Heart left ventricle (tissue), 16 donors: ENCODE results near the gene PRIMPOL. TPM values are rescaled to one million over a fixed set of nuclear protein-coding genes. Genes with fewer than 3 reads are reported as not detected.

Experiments
- ATAC-seq, 4 donors: fragments of 200-7000 bp; cut with Tn5 transposase; one replicate each; pipeline ENCODE4 v1.9.1; 2020 to 2022; ENCODE audit warnings: moderate library complexity in 4 of 4, mild to moderate bottlenecking in 3 of 4, moderate number of reproducible peaks in 1 of 4
- DNase-seq, 5 donors: peaks; one replicate each; pipeline ENCODE4 v3.0.0-alpha.2; 2020
- H3K27ac ChIP-seq, 12 donors: fragments of 200-600 bp; sonication (generic) in 4 of 12; one replicate each; pipeline versions ENCODE4 v1.5.0 to v1.8.0; 2016 to 2022; ENCODE audit warnings: mild to moderate bottlenecking in 2 of 12
- H3K27me3 ChIP-seq, 9 donors: fragments of 200-600 bp; sonication (generic) in 2 of 9; one replicate each; pipeline versions ENCODE4 v1.5.1 to v1.8.0; 2016 to 2022; ENCODE audit warnings: mild to moderate bottlenecking in 3 of 9
- H3K36me3 ChIP-seq, 9 donors: fragments of 200-600 bp; sonication (generic) in 2 of 9; one replicate each; pipeline versions ENCODE4 v1.5.0 to v1.8.0; 2018 to 2022; ENCODE audit warnings: mild to moderate bottlenecking in 2 of 9
- H3K4me1 ChIP-seq, 12 donors: fragments of 200-600 bp; sonication (generic) in 4 of 12; one replicate each; pipeline versions ENCODE4 v1.5.0 to v1.8.0; 2016 to 2022; ENCODE audit warnings: mild to moderate bottlenecking in 3 of 12
- H3K4me3 ChIP-seq, 12 donors: fragments of 200-600 bp; sonication (generic) in 4 of 12; one replicate each; pipeline versions ENCODE4 v1.5.0 to v1.8.0; 2017 to 2022; ENCODE audit warnings: mild to moderate bottlenecking in 9 of 12, moderate library complexity in 4 of 12
- H3K9me3 ChIP-seq, 12 donors: fragments of 200-600 bp; sonication (generic) in 4 of 12; one replicate each; pipeline versions ENCODE4 v1.5.0 to v1.8.0; 2016 to 2022; ENCODE audit warnings: mild to moderate bottlenecking in 1 of 12
- POLR2A ChIP-seq, 2 donors: fragments of 450-650 bp; IDR thresholded peaks; one replicate each; pipeline ENCODE4 v1.6.1; 2017; ENCODE audit warnings: antibody characterized with exemption in 2 of 2, mild to moderate bottlenecking in 2 of 2, moderate library complexity in 2 of 2
- WGBS, 4 donors: extraction: QIAGEN DNeasy Blood & Tissue Kit in 2 of 4; methylation state at CpG; one replicate each; pipeline versions ENCODE4 v1.1.5 to v1.1.7; 2013 to 2018; 5-methylcytosine and 5-hydroxymethylcytosine counted together
- intact Hi-C, 10 donors: fragments of 100-400 bp; cut with DNase I; formaldehyde crosslinking; loops; one replicate each; pipeline versions ENCODE4 v1.11.1 to v1.14.2; 2022
- polyA plus RNA-seq, 2 donors: library from polyadenylated mRNA; stranded (reverse); fragments of 200-250 nt; gene quantifications; one replicate each; pipeline ENCODE4 v1.2.3, GENCODE V29; 2013
- total RNA-seq, 9 donors: library from RNA; depleted of rRNA in 2 of 9; stranded (reverse); fragments of >200 nt in 2 of 9; fragmentation: NEBNext Ultra II Directional in 3 of 9; extraction: Animal tissue kit (Norgen Biotek cat#: 25700) in 3 of 9; gene quantifications; one replicate each; pipeline versions ENCODE4 v1.1.0 to v1.2.4, GENCODE V29; 2016 to 2023
- TF ChIP-seq, protein P1 (sequence below), 12 donors: fragments of 200-600 bp; sonication (generic) in 4 of 12; IDR thresholded peaks; one replicate each; pipeline versions ENCODE4 v1.5.0 to v1.8.0; 2018 to 2022; ENCODE audit warnings: antibody characterized with exemption in 12 of 12, mild to moderate bottlenecking in 5 of 12
- donor health status: ischemic (EF 13 %, LVEDD 7.1; RV severe dilation, severe dysfunction).
- donor health status: healthy with polysubstance abuse.
- donor health status: DM: no; HTN: yes; CAD: no.
- donor health status: DM: no; HTN: no; CAD: no.
- donor health status: ischemic (EF 25% LVEDD 6.9; RV normal size, moderate dysfunction).
- donor health status: ischemic (EF 25% LVEDD 5.7; RV mildly dilated, moderate dysfunction).
- donor health status: healthy.
- donor health status: DM: yes; HTN: yes; CAD: no.
- donor health status: ischemic (EF 35%, LVEDD 5.7; RV mildly dilated, moderate dysfunction).
- donor health status: nonischemic (EF 11% LVEDD 7.7; RV severe dilation, severe dysfunction).
- donor health status: DM: yes; HTN: yes; CAD: no.
- donor health status: PGD.
- donor health status: ischemic (EF 29% LVEDD 5.4; RV normal size, mild dysfunction).
- donor health status: nonischemic (EF 23%, LVEDD 6.1; RV moderate dilation, normal function).

PRIMPOL gene
- total and polyA plus RNA-seq, 11 donors: 5.2 to 24.8 (median 10.6) TPM

DNA sequence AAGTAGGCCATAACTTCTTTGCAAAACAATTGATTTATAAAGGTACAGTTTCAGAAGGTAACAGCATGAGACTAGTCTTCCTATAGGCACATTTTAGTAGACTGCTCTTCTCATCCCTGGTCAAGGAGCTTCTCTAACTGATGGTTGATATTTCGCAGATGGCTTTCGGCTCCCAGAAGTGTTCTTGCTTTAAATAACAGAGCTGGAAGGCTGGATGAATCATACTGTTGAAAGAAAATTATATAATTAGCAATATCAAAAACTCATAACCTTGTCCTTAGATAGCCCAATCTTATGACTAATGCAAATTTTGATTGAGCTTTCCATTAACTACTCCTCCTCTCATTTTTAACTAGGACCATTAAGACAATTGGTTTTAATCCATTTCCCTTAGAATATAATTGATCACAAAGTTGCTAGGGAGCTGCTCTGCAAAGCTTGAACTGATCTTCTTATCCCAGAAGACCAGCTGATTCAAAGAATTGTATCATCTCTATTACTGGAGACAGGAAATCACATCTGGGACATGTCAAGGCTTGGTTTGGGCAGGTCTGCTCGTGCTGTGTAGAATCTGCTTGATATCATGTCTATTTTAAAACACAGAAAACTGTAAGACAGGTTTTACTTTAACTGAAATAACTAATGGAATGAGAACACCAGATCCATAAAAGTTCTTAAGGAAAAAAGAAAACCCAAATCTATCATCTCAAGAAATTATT lies 45.8 kb downstream of the PRIMPOL start:
- 37 to 46% (median 42%) methylated on average over 3 of the region's 3 CpGs for WGBS, 4 donors
- Histone ChIP-seq H3K4me1 (peaks cover 0 to 19% (median 4%) of the 10 kb centered on the region in 12 donors), H3K9me3 (no peaks in the 10 kb centered on the region), H3K4me3 (no peak overlapping the region), H3K27ac (peak overlapping the region in 9 of 12 donors; percentile 16 to 66 (median 49)), H3K27me3 (no peaks in the 10 kb centered on the region), H3K36me3 (peaks cover 0 to 46% (median 28%) of the 10 kb centered on the region in 9 donors)
- ATAC-seq (peak; percentile 66 to 91 (median 82)), DNase-seq (no peak)
- no peak for TF ChIP-seq POLR2A (IDR thresholded peaks at IDR 0.05)
- TF ChIP-seq, protein P1, sequence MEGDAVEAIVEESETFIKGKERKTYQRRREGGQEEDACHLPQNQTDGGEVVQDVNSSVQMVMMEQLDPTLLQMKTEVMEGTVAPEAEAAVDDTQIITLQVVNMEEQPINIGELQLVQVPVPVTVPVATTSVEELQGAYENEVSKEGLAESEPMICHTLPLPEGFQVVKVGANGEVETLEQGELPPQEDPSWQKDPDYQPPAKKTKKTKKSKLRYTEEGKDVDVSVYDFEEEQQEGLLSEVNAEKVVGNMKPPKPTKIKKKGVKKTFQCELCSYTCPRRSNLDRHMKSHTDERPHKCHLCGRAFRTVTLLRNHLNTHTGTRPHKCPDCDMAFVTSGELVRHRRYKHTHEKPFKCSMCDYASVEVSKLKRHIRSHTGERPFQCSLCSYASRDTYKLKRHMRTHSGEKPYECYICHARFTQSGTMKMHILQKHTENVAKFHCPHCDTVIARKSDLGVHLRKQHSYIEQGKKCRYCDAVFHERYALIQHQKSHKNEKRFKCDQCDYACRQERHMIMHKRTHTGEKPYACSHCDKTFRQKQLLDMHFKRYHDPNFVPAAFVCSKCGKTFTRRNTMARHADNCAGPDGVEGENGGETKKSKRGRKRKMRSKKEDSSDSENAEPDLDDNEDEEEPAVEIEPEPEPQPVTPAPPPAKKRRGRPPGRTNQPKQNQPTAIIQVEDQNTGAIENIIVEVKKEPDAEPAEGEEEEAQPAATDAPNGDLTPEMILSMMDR (IDR thresholded peaks at IDR 0.05): no peak
- intact Hi-C loops: no loop called here

DNA sequence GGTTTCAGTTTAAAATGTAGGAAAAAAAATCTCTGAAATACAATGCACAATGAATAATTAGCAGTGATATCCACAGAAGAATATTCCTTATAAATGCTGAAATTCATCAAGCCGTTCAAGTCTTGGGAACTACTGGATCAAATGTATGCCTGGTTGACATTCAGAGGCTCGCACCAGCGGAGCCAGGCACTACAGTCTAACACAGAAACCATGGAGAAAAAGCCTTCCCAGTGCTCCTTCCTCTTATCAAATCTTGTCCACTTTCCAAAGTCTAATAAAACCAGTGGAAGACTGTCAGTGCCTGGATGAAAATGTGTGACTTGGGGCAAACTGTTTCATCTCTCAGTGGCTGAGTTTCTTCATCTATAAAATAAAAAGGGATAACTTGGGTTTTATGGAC lies 48.4 kb downstream of the PRIMPOL start:
- Histone ChIP-seq H3K4me1 (peaks cover 0 to 19% (median 4%) of the 10 kb centered on the region in 12 donors), H3K27me3 (no peaks in the 10 kb centered on the region), H3K4me3 (peak overlapping the region in 2 of 12 donors; percentile 23 to 24), H3K9me3 (no peaks in the 10 kb centered on the region), H3K36me3 (peaks cover 0 to 31% (median 18%) of the 10 kb centered on the region in 9 donors), H3K27ac (no peak overlapping the region)
- DNase-seq: no peak
- intact Hi-C loops: no loop called here
- 82 to 86% (median 83%) methylated on average over 3 of the region's 3 CpGs for WGBS, 4 donors
- TF ChIP-seq POLR2A (IDR thresholded peaks at IDR 0.05): no peak
- TF ChIP-seq, protein P1 (IDR thresholded peaks at IDR 0.05): no peak
- no peak for ATAC-seq

DNA sequence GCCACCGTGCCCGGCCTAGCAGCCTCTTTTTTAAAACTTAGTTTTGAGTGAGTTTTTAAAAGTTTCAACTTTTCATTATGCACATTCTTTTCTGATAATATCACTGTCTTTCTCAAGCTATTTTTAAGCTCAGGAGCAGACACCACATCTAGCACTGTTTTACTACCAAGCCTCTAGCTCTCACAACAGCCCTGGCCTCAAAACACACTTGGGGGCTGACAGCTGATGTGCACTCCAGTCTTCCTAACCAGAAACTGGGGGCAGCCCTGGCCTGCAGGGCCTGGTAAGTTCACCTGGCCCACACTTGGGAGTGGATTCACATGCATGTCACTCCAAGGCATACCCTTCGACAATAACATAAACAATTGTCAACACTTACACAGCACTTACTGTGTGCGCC lies 50.4 kb downstream of the PRIMPOL start:
- no peak for DNase-seq
- no peaks in the 10 kb centered on the region for H3K9me3 ChIP-seq
- no peaks in the 10 kb centered on the region for H3K27me3 ChIP-seq
- no peak for ATAC-seq
- H3K4me3 ChIP-seq: no peak overlapping the region
- WGBS, 4 donors: 88 to 93% (median 89%) methylated on average over 4 of the region's 4 CpGs
- intact Hi-C loops: no loop called here
- H3K4me1 ChIP-seq: peaks cover 0 to 11% (median 1%) of the 10 kb centered on the region in 12 donors
- no peak for TF ChIP-seq POLR2A (IDR thresholded peaks at IDR 0.05)
- TF ChIP-seq, protein P1 (IDR thresholded peaks at IDR 0.05): no peak
- H3K36me3 ChIP-seq: peaks cover 0 to 11% (median 0%) of the 10 kb centered on the region in 9 donors
- peak overlapping the region in 1 of 12 donors; percentile 5 for H3K27ac ChIP-seq

DNA sequence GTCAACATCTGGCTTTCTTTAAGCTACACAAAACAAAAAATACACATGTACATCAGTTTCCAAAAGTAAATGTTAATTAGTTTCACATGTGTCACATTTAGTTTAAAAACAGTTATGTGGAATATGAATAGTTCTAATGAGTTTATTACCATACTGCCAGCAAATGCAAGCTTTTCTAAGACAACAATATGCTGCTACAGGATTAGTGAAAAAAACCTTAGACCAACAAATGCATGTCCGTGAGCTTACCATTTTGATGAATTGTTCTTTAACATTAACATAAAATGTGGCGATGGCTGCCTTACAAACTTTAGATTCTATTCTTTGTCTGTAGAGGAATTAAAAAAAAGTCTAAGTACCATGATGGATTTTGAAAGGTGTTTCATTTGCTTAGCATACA lies 52.6 kb downstream of the PRIMPOL start:
- WGBS, 4 donors: 95 to 97% (median 97%) methylated on average over 2 of the region's 2 CpGs
- no peak for ATAC-seq
- no peak for TF ChIP-seq POLR2A (IDR thresholded peaks at IDR 0.05)

More for the DNA sequence above, 52.6 kb downstream of the PRIMPOL start:
- no peaks in the 10 kb centered on the region for H3K27me3 ChIP-seq
- H3K36me3 ChIP-seq: no peaks in the 10 kb centered on the region
- no peaks in the 10 kb centered on the region for H3K9me3 ChIP-seq
- H3K27ac ChIP-seq: no peak overlapping the region
- DNase-seq: no peak
- peaks cover 0 to 12% (median 0%) of the 10 kb centered on the region in 12 donors for H3K4me1 ChIP-seq
- H3K4me3 ChIP-seq: no peak overlapping the region
- intact Hi-C loops: no loop called here
